Activated CD4-positive, alpha-beta memory T cell treated with anti-CD3 and anti-CD28 coated beads, Interleukin-2, amount 10 ng/mL, durations not matched to agents 7 days and 5 days (primary cell): ENCODE measurements around the gene TTLL8. TPM values are rescaled to one million over a fixed set of nuclear protein-coding genes. Genes with fewer than 3 reads are reported as not detected.

Experiments
- CTCF ChIA-PET: fragments of 350-600 bp; sonication (Branson Sonifier 250); formaldehyde crosslinking; loops from one replicate; lab custom pipeline; 2021; ENCODE audit warnings: antibody characterized with exemption, inconsistent platforms; lab: Charles Lee
- POLR2A ChIA-PET: fragments of 350-600 bp; sonication (Branson Sonifier 250); formaldehyde crosslinking; loops from one replicate; lab custom pipeline; 2021; ENCODE audit warnings: antibody characterized with exemption; lab: Charles Lee
- DNase-seq: peaks from one replicate; pipeline ENCODE4 v3.0.0-alpha.2; 2020
- H3K27ac Mint-ChIP-seq: one replicate; pipeline ENCODE4 v1.8.0; 2021; ENCODE audit warnings: mild to moderate bottlenecking, mixed read lengths
- H3K27me3 Mint-ChIP-seq: one replicate; pipeline ENCODE4 v1.8.0; 2021; ENCODE audit warnings: mixed read lengths
- H3K36me3 Mint-ChIP-seq: one replicate; pipeline ENCODE4 v1.8.0; 2021; ENCODE audit warnings: low read depth, mixed read lengths
- H3K4me1 Mint-ChIP-seq: one replicate; pipeline ENCODE4 v1.8.0; 2021; ENCODE audit warnings: mixed read lengths
- H3K4me3 Mint-ChIP-seq: one replicate; pipeline ENCODE4 v1.8.0; 2021; ENCODE audit warnings: mild to moderate bottlenecking, mixed read lengths
- H3K9me3 Mint-ChIP-seq: one replicate; pipeline ENCODE4 v1.8.0; 2021; ENCODE audit warnings: mixed read lengths
- total RNA-seq, 2 experiments: library from RNA; stranded (reverse); gene quantifications; one replicate each; pipeline ENCODE4 v1.2.3, GENCODE V29; 2021

The TTLL8 gene
- total RNA-seq, 2 experiments from 2014 or later: not detected

GRCh38 chr22:50012211-50013181 lies 45.6 kb downstream of the TTLL8 start, which contains the start of gene IL17REL:
TSS of gene IL17REL (minus strand) at chr22:50012765. CDS start at chr22:50012646, 119 bp downstream.
- CTCF ChIA-PET: no interaction called here
- no peak for DNase-seq
- Mint-ChIP-seq H3K4me3 (no peak within 1 kb of the TSS), H3K36me3 (no peaks in the 10 kb centered on the region), H3K4me1 (peaks cover 32% of the 10 kb centered on the region), H3K9me3 (no peaks in the 10 kb centered on the region), H3K27ac (peak within 1 kb of the TSS; percentile 61), H3K27me3 (peaks cover 19% of the 10 kb centered on the region)
- POLR2A ChIA-PET: interaction anchor here (1.2 kb wide), 1 partner anchor 10 kb away, joined by 3 read pairs; no protein-coding TSS in a partner anchor

GRCh38 chr22:50011447-50012210 lies 46.5 kb downstream of the TTLL8 start:
- POLR2A ChIA-PET: interaction anchor here (1.2 kb wide), 1 partner anchor 9 kb away, joined by 3 read pairs; no protein-coding TSS in a partner anchor
- Mint-ChIP-seq H3K27ac (peak overlapping the region; percentile 61), H3K4me3 (no peak overlapping the region)

GRCh38 chr22:50010676-50011446 lies 47.2 kb downstream of the TTLL8 start:
- POLR2A ChIA-PET: interaction anchor here (1.2 kb wide), 1 partner anchor 9 kb away, joined by 3 read pairs; no protein-coding TSS in a partner anchor
- CTCF ChIA-PET: no interaction called here
- no peak for DNase-seq
- H3K9me3 Mint-ChIP-seq: no peaks in the 10 kb centered on the region
- H3K27ac Mint-ChIP-seq: no peak overlapping the region
- no peaks in the 10 kb centered on the region for H3K36me3 Mint-ChIP-seq
- peaks cover 19% of the 10 kb centered on the region for H3K27me3 Mint-ChIP-seq
- H3K4me1 Mint-ChIP-seq: peaks cover 15% of the 10 kb centered on the region
- H3K4me3 Mint-ChIP-seq: no peak overlapping the region

More at GRCh38 chr22:50011447-50012210, 46.5 kb downstream of the TTLL8 start:
- Mint-ChIP-seq H3K27me3 (peaks cover 19% of the 10 kb centered on the region), H3K9me3 (no peaks in the 10 kb centered on the region), H3K36me3 (no peaks in the 10 kb centered on the region), H3K4me1 (peaks cover 23% of the 10 kb centered on the region)
- CTCF ChIA-PET: no interaction called here
- DNase-seq: no peak

- Mint-ChIP-seq H3K4me1 (peaks cover 16% of the 10 kb centered on the region), H3K27me3 (peaks cover 21% of the 10 kb centered on the region), H3K4me3 (no peak overlapping the region), H3K9me3 (no peaks in the 10 kb centered on the region), H3K27ac (no peak overlapping the region), H3K36me3 (no peaks in the 10 kb centered on the region)
- CTCF ChIA-PET: no interaction called here
- no peak for DNase-seq
- POLR2A ChIA-PET: no interaction called here
Measured at GRCh38 chr22:50009765-50010675, 48.1 kb downstream of the TTLL8 start.

GRCh38 chr22:50009251-50009650 lies 48.8 kb downstream of the TTLL8 start:
- peaks cover 22% of the 10 kb centered on the region for H3K27me3 Mint-ChIP-seq
- no peaks in the 10 kb centered on the region for H3K9me3 Mint-ChIP-seq
- DNase-seq: no peak
- ChIA-PET CTCF (no interaction called here), POLR2A (no interaction called here)
- no peak overlapping the region for H3K4me3 Mint-ChIP-seq
- peaks cover 17% of the 10 kb centered on the region for H3K4me1 Mint-ChIP-seq
- no peaks in the 10 kb centered on the region for H3K36me3 Mint-ChIP-seq
- no peak overlapping the region for H3K27ac Mint-ChIP-seq

- peaks cover 13% of the 10 kb centered on the region for H3K4me1 Mint-ChIP-seq
- peaks cover 19% of the 10 kb centered on the region for H3K27me3 Mint-ChIP-seq
- POLR2A ChIA-PET: no interaction called here
- CTCF ChIA-PET: no interaction called here
- H3K4me3 Mint-ChIP-seq: no peak overlapping the region
- H3K9me3 Mint-ChIP-seq: no peaks in the 10 kb centered on the region
- no peak overlapping the region for H3K27ac Mint-ChIP-seq
- no peaks in the 10 kb centered on the region for H3K36me3 Mint-ChIP-seq
- no peak for DNase-seq
Measured at GRCh38 chr22:50008151-50009040, 49.7 kb downstream of the TTLL8 start.

- Mint-ChIP-seq H3K4me3 (no peak overlapping the region), H3K4me1 (peaks cover 13% of the 10 kb centered on the region), H3K9me3 (no peaks in the 10 kb centered on the region), H3K36me3 (no peaks in the 10 kb centered on the region), H3K27me3 (peaks cover 17% of the 10 kb centered on the region), H3K27ac (no peak overlapping the region)
- CTCF ChIA-PET: no interaction called here
- POLR2A ChIA-PET: no interaction called here
- no peak for DNase-seq
Measured at GRCh38 chr22:50007057-50007511, 51.0 kb downstream of the TTLL8 start.

- Mint-ChIP-seq H3K27me3 (peaks cover 8% of the 10 kb centered on the region), H3K9me3 (no peaks in the 10 kb centered on the region), H3K27ac (no peak overlapping the region), H3K36me3 (no peaks in the 10 kb centered on the region), H3K4me1 (peaks cover 3% of the 10 kb centered on the region), H3K4me3 (no peak overlapping the region)
- DNase-seq: no peak
- POLR2A ChIA-PET: interaction anchor here (0.7 kb wide), 1 partner anchor 10 kb away, joined by 3 read pairs; no protein-coding TSS in a partner anchor
- CTCF ChIA-PET: interaction anchor here (1.3 kb wide), 1 partner anchor 26 kb away, joined by 4 read pairs; no protein-coding TSS in a partner anchor
Measured at GRCh38 chr22:50004918-50005317, 53.2 kb downstream of the TTLL8 start.

- POLR2A ChIA-PET: interaction anchor here (1.4 kb wide), 1 partner anchor 9 kb away, joined by 3 read pairs; no protein-coding TSS in a partner anchor
- Mint-ChIP-seq H3K4me1 (peaks cover 11% of the 10 kb centered on the region), H3K4me3 (no peak overlapping the region), H3K27ac (no peak overlapping the region), H3K9me3 (no peaks in the 10 kb centered on the region), H3K36me3 (no peaks in the 10 kb centered on the region), H3K27me3 (peaks cover 3% of the 10 kb centered on the region)
- DNase-seq: no peak
- CTCF ChIA-PET: interaction anchor here (0.6 kb wide), 1 partner anchor 211 kb away, joined by 3 read pairs; no protein-coding TSS in a partner anchor
Measured at GRCh38 chr22:50002791-50003190, 55.3 kb downstream of the TTLL8 start.

GRCh38 chr22:50001388-50002231 lies 56.5 kb downstream of the TTLL8 start:
- Mint-ChIP-seq H3K27me3 (peaks cover 3% of the 10 kb centered on the region), H3K36me3 (no peaks in the 10 kb centered on the region), H3K27ac (no peak overlapping the region), H3K4me1 (peaks cover 15% of the 10 kb centered on the region), H3K4me3 (no peak overlapping the region), H3K9me3 (no peaks in the 10 kb centered on the region)
- ChIA-PET CTCF (no interaction called here), POLR2A (interaction anchor here (1.4 kb wide), 1 partner anchor 10 kb away, joined by 3 read pairs; no protein-coding TSS in a partner anchor)
- no peak for DNase-seq
